GM12891 (cell line): ENCODE results near the gene BPNT1.

Experiments used
- POLR2A ChIP-seq: IDR thresholded peaks from 2 replicates; pipeline ENCODE4 v1.6.1; 2011; ENCODE audit warnings: low read depth, low read length, control low read depth
- POLR2AphosphoS5 ChIP-seq: IDR thresholded peaks from 2 replicates; pipeline ENCODE4 v1.6.1; 2011; ENCODE audit warnings: low read depth, low read length, control low read depth

DNA sequence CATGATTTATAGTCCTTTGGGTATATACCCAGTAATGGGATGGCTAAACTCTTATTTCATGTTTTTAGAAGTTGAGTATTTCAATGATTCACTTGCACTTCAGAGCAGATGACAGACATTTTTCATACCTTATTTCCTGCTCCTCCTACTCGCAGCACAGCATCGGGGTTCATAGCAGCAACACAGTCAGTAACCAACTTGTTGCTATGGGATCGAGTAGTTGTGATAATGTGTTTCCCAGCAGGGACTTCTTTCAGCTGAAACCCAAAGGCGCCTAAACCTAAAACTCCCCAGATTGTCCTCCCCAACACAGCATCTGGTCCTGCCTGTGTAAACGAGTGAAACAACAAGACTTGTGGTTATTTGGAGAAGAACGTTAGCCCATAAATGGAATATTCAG, 27.0 kb downstream of the BPNT1 start:
- TF ChIP-seq POLR2AphosphoS5 (no peak), POLR2A (no peak)
